ENCODE measurements around the gene AQP12B.
"Not testable (repeated sequence)": the region's sequence is repeated elsewhere in the genome, so short reads cannot be mapped to it uniquely, and the experiment has no call there.

DNA sequence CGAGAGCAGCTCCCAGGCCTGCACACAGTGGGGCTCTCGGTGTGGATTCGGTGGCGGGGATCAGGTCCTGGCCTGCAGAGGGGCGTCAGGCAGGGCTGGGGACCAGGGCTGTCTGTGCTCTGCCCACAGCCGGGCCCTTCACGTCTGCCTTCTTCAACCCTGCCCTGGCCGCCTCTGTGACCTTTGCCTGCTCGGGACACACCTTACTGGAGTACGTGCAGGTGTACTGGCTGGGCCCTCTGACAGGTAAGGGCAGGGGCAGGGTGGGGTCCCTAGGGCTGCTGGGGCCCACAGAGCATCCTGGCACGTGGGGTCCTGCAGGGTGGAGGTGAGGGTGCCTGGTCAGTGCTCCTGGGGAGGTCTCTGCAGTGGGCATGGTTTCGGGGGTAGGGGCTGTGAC lies 11.6 kb upstream of the AQP12B start:
- TF ChIP-seq EZH2phosphoT487 (IDR thresholded peaks at IDR 0.05; ENCODE audit: low read depth): not testable (repeated sequence)
- TF ChIP-seq, protein P1, sequence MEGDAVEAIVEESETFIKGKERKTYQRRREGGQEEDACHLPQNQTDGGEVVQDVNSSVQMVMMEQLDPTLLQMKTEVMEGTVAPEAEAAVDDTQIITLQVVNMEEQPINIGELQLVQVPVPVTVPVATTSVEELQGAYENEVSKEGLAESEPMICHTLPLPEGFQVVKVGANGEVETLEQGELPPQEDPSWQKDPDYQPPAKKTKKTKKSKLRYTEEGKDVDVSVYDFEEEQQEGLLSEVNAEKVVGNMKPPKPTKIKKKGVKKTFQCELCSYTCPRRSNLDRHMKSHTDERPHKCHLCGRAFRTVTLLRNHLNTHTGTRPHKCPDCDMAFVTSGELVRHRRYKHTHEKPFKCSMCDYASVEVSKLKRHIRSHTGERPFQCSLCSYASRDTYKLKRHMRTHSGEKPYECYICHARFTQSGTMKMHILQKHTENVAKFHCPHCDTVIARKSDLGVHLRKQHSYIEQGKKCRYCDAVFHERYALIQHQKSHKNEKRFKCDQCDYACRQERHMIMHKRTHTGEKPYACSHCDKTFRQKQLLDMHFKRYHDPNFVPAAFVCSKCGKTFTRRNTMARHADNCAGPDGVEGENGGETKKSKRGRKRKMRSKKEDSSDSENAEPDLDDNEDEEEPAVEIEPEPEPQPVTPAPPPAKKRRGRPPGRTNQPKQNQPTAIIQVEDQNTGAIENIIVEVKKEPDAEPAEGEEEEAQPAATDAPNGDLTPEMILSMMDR (IDR thresholded peaks at IDR 0.05; ENCODE audit: low read depth, low read length): not testable (repeated sequence)

Measured in OCI-LY3 (cell line).